Urinary bladder (tissue), 4 donors: ENCODE measurements around the gene SMAD2. TPM values are rescaled to one million over a fixed set of nuclear protein-coding genes. Genes with fewer than 3 reads are reported as not detected.
"Not testable (repeated sequence)": the region's sequence is repeated elsewhere in the genome, so short reads cannot be mapped to it uniquely, and the experiment has no call there.

Source experiments
- DNase-seq: peaks from one replicate; pipeline ENCODE4 v3.0.0-alpha.2; 2015; ENCODE audit errors: extremely low spot score
- H3K27ac ChIP-seq: one replicate; pipeline ENCODE4 v1.5.1; 2013; ENCODE audit warnings: low read depth, mild to moderate bottlenecking, moderate library complexity
- H3K36me3 ChIP-seq: one replicate; pipeline ENCODE4 v1.6.1; 2013; ENCODE audit warnings: mild to moderate bottlenecking, moderate library complexity; ENCODE audit not compliant: insufficient read depth
- H3K4me1 ChIP-seq: one replicate; pipeline ENCODE4 v1.6.1; 2013; ENCODE audit warnings: mild to moderate bottlenecking, moderate library complexity; ENCODE audit not compliant: insufficient read depth
- H3K4me3 ChIP-seq: one replicate; pipeline ENCODE4 v1.5.1; 2013; ENCODE audit warnings: low read depth, low read length
- WGBS: extraction: QIAGEN DNeasy Blood & Tissue Kit; methylation state at CpG from one replicate; pipeline ENCODE4 v1.1.7; 2013; 5-methylcytosine and 5-hydroxymethylcytosine counted together
- polyA plus RNA-seq: library from polyadenylated mRNA; stranded (reverse); fragments of 200-250 nt; gene quantifications from one replicate; pipeline ENCODE4 v1.2.3, GENCODE V29; 2013
- small RNA-seq: library from RNA; depleted of rRNA; stranded (forward); fragments of <200 nt; gene quantifications from one replicate; pipeline ENCODE3, GENCODE V24; 2014
- total RNA-seq: library from RNA; depleted of rRNA; stranded (reverse); fragments of >200 nt; gene quantifications from one replicate; pipeline ENCODE4 v1.2.3, GENCODE V29; 2014
- donor health status: healthy with polysubstance abuse.
- donor health status: healthy.

Gene SMAD2
- total and polyA plus RNA-seq, 2 donors, result 60.1 to 96.9 TPM

DNA sequence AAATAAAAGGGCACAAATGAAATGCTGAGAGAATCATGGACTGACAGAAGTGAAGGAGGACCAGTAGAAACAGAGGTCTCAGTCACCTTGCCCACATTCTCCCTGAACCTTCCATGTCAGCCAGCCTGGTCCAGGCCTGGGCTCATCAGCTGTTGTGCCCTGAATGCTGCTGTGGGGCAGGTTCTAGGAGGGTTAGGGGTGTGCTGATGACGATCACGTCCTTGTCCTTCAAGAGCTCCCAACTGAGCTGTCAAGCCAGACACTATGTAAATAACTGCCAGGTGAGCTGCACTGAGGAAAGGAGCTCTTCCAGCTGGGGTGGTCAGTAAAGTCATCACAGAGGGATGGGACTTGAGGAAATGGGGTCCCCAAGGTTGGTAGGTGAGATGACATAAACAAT lies 156.5 kb downstream of the SMAD2 start:
- Histone ChIP-seq H3K4me3 (no peak overlapping the region), H3K4me1 (no peaks in the 10 kb centered on the region), H3K36me3 (no peaks in the 10 kb centered on the region), H3K27ac (no peak overlapping the region)
- no peak for DNase-seq
- 76% methylated on average over 2 of the region's 2 CpGs for WGBS

GRCh38 chr18:47772374-47773248 lies 157.8 kb downstream of the SMAD2 start:
- no peak overlapping the region for H3K27ac ChIP-seq
- WGBS, result 64% methylated on average over 16 of the region's 16 CpGs
- no peak overlapping the region for H3K4me3 ChIP-seq
- no peaks in the 10 kb centered on the region for H3K4me1 ChIP-seq
- H3K36me3 ChIP-seq, result no peaks in the 10 kb centered on the region
- DNase-seq, result no peak

DNA sequence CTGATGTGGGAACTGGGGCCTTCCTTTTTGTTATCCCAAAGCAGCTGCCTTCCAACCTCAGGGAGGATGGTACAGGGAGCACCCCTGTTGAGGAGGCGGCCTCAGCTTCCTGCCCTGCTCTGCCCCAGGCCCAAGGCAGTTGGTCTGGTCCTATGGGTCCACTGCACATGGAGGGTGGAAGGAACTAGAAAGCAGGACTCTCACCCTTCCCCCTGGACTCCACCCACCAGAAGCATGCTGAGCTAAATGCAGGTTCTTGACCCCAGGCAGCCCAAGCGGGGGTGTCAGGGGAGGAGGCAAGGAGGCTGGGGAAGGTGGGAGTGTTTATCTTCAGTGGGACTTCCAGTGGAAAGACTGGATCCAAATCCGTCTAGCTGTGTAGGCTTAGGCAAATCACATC lies 158.5 kb downstream of the SMAD2 start:
- Histone ChIP-seq H3K27ac (no peak overlapping the region), H3K4me3 (no peak overlapping the region), H3K36me3 (no peaks in the 10 kb centered on the region), H3K4me1 (no peaks in the 10 kb centered on the region)
- no peak for DNase-seq
- WGBS, result 57% methylated on average over 3 of the region's 3 CpGs

DNA sequence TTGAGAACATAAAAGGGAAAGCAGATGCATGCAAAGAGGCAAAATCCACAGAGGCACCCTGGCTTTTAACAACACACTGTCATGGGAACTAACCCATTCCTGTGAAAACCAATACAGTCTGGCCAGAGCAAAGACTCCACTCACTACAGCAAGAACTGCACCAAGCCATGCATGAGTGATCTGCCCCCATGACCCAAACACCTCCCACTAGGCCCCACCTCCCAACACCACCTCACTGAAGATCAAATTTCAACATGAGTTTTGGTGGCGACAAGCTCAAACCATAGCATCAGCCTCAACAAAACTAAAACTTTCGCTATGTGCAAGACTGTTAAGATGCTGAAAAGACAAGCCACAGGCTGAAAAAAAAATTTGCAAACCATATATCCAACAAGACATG lies 162.8 kb downstream of the SMAD2 start:
- Histone ChIP-seq H3K27ac (no peak overlapping the region), H3K36me3 (no peaks in the 10 kb centered on the region), H3K4me1 (no peaks in the 10 kb centered on the region), H3K4me3 (no peak overlapping the region)
- no peak for DNase-seq
- WGBS, result 77% methylated on average over 2 of the region's 2 CpGs

DNA sequence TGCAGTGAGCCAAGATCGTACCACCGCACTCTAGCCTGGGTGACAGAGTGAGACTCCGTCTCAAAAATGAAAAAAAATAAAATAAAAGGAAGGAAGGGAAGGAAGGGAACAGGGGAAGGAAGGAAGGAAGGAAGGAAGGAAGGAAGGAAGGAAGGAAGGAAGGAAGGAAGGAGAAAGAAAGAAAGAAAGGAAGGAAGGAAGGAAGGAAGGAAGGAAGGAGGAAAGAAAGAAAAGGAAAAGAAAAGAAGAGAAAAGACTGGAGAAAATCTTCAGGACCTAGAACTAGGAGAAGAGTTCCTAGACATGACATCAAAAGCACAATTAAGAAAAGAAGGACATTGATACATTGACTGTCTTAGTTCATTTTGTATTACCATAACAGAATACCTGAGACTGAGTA lies 163.3 kb downstream of the SMAD2 start:
- not testable (repeated sequence) for H3K4me1 ChIP-seq, DNase-seq, H3K4me3 ChIP-seq, H3K36me3 ChIP-seq, H3K27ac ChIP-seq
- 96% methylated on average over 3 of the region's 3 CpGs for WGBS

Small RNAs within 50 kb of the gene (small RNA-seq; reads per million reads assigned to genes)
- gene AC120349.2, result not detected
- gene MTCO2P2, result not detected
